ENCODE results near the gene OR2Z1. TPM values are rescaled to one million over a fixed set of nuclear protein-coding genes. Genes with fewer than 3 reads are reported as not detected.

OR2Z1 gene
- total RNA-seq, 4 donors from 2014 or later, result not detected

DNA sequence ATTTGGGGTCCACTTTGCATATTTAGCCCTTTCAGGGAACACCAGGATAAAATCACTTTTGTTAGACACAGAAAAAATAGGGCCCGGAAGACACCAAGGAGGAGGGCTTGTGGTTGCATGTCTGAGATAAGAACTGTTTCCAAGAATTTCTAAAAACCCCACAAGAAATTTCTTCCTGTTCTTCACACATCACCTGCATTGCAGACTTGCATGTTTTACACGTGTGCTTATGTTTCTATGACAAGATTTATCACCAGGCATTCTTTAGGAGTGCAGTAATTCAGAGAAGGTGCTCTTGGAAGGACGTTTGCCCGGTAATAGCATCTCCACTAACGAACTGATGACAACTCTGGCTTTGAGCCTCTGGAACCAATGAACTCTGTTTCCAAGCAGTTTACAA lies 15.7 kb upstream of the OR2Z1 start:
- TF ChIP-seq, protein P1, sequence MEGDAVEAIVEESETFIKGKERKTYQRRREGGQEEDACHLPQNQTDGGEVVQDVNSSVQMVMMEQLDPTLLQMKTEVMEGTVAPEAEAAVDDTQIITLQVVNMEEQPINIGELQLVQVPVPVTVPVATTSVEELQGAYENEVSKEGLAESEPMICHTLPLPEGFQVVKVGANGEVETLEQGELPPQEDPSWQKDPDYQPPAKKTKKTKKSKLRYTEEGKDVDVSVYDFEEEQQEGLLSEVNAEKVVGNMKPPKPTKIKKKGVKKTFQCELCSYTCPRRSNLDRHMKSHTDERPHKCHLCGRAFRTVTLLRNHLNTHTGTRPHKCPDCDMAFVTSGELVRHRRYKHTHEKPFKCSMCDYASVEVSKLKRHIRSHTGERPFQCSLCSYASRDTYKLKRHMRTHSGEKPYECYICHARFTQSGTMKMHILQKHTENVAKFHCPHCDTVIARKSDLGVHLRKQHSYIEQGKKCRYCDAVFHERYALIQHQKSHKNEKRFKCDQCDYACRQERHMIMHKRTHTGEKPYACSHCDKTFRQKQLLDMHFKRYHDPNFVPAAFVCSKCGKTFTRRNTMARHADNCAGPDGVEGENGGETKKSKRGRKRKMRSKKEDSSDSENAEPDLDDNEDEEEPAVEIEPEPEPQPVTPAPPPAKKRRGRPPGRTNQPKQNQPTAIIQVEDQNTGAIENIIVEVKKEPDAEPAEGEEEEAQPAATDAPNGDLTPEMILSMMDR (IDR thresholded peaks at IDR 0.05; ENCODE audit: low read depth), result no peak

- TF ChIP-seq, protein P1 (IDR thresholded peaks at IDR 0.05; ENCODE audit: low read depth), result no peak
Measured at GRCh38 chr19:8722032-8722431, 598 bp downstream of the OR2Z1 start.

DNA sequence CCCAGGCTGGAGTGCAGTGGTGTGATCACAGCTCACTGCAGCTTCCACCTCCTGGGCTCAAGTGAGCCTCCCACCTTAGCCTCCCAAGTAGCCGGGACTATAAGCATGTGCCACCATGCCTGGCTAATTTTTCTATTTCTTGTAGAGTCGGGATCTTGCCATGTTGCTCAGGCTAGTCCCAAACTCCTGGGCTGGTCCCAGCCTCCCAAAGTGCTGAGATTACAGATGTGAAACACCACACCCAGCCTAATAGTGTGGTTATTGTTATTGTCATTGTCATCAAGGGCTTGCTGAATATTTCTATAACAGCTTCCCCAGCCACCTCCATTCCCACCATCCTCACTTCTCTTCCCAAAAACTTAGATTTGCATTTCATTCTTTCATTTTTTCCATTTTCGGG lies 2.8 kb downstream of the OR2Z1 start:
- TF ChIP-seq, protein P1 (IDR thresholded peaks at IDR 0.05; ENCODE audit: low read depth), result no peak

- TF ChIP-seq, protein P1 (IDR thresholded peaks at IDR 0.05; ENCODE audit: low read depth), result no peak
Measured at GRCh38 chr19:8731428-8732169, 10.2 kb downstream of the OR2Z1 start.

DNA sequence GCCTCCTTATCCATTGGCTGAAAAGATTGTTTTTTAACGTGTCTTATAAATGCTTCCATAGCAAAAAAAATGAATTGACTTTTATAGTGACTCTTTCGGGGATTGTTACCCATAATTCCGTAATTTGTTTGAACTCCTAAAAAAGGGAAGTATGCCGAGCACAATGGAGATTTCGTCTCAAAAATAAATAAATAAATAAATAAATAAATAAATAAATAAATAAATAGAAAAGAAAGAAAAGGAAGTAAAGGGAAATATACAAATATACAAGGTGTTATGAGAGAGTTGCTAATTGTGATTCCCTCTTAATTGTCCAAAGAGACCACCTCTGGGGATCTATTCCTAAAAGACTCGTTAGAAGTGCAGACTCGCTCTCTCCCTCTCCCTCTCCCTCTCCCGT lies 16.9 kb downstream of the OR2Z1 start:
- TF ChIP-seq, protein P1 (IDR thresholded peaks at IDR 0.05; ENCODE audit: low read depth), result no peak

Small RNA genes within 50 kb of the gene (small RNA-seq; reads per million reads assigned to genes)
- gene AC012616.1, result not detected

Other genes with a start within 250 kb of the OR2Z1 start
- gene PRAM1, start 219.0 kb upstream of the OR2Z1 start, total RNA-seq, result 1 to 10 TPM in 1 of 4 donors, under 1 TPM in 3; 0.33 to 4.4 (median 0.52) TPM
- 10 to 100 TPM in 1 of 4 donors, 1 to 10 TPM in 3; 4.8 to 15.6 (median 7.1) TPM for gene ZNF414, start 207.5 kb upstream of the OR2Z1 start, total RNA-seq
- gene MYO1F, start 144.2 kb upstream of the OR2Z1 start, total RNA-seq, result 10 to 100 TPM; 13.4 to 48.3 (median 26.0) TPM
- gene ADAMTS10, start 110.9 kb upstream of the OR2Z1 start, total RNA-seq, result 10 to 100 TPM; 17.8 to 63.9 (median 45.2) TPM
- not detected for gene NFILZ, start 91.0 kb upstream of the OR2Z1 start, total RNA-seq
- not detected for gene ACTL9, start 22.8 kb upstream of the OR2Z1 start, total RNA-seq
- 10 to 100 TPM; 24.6 to 35.9 (median 29.8) TPM for gene ZNF558, start 110.7 kb downstream of the OR2Z1 start, total RNA-seq
- not detected for gene MBD3L1, start 110.7 kb downstream of the OR2Z1 start, total RNA-seq

Data from subcutaneous adipose tissue (tissue), 4 donors.